ENCODE data around the gene CER1.

CER1 gene

DNA sequence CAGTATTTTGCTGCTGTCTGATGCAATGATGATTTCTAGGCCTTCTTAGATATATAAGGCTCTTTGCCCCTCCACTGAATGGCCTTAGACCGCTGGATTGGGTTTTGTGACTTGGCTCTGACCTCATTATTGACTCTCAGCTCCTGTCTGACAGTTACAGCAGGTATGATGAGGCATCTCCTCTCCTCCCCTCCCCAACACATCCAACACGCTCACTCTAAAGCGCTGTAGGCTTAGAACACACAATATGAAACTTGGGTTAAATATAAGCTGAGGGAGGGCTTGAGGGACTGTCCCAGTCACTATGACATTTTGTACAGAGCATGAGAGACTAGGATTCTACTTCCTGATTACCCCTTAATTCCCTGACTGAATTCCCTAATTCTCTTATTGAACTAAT, 18.8 kb upstream of the CER1 start:
- no peaks in the 10 kb centered on the region for H3K36me3 ChIP-seq (replicated peaks; ENCODE audit: low read depth, low read length)
- H3K4me3 ChIP-seq (ENCODE audit: low read length), result peak overlapping the region; percentile 36
- peak overlapping the region; percentile 24; the same call in 1 of the 2 replicates for H3K27ac ChIP-seq (ENCODE audit: low read length)
- no peaks in the 10 kb centered on the region for H3K27me3 ChIP-seq (ENCODE audit: low read depth, low read length)
- peaks cover 23% of the 10 kb centered on the region for H3K4me1 ChIP-seq (ENCODE audit: low read length)
- no peaks in the 10 kb centered on the region for H4K20me1 ChIP-seq (ENCODE audit: insufficient read depth, low read length)
- no peak for TF ChIP-seq EZH2phosphoT487 (IDR thresholded peaks at IDR 0.05; ENCODE audit: low read depth)
- TF ChIP-seq, protein P1, sequence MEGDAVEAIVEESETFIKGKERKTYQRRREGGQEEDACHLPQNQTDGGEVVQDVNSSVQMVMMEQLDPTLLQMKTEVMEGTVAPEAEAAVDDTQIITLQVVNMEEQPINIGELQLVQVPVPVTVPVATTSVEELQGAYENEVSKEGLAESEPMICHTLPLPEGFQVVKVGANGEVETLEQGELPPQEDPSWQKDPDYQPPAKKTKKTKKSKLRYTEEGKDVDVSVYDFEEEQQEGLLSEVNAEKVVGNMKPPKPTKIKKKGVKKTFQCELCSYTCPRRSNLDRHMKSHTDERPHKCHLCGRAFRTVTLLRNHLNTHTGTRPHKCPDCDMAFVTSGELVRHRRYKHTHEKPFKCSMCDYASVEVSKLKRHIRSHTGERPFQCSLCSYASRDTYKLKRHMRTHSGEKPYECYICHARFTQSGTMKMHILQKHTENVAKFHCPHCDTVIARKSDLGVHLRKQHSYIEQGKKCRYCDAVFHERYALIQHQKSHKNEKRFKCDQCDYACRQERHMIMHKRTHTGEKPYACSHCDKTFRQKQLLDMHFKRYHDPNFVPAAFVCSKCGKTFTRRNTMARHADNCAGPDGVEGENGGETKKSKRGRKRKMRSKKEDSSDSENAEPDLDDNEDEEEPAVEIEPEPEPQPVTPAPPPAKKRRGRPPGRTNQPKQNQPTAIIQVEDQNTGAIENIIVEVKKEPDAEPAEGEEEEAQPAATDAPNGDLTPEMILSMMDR (IDR thresholded peaks at IDR 0.05; ENCODE audit: low read depth, low read length), result no peak
- peak overlapping the region; percentile 29 for H2AFZ ChIP-seq (ENCODE audit: low read depth, low read length)
- no peaks in the 10 kb centered on the region for H3K79me2 ChIP-seq (ENCODE audit: low read length)
- no peaks in the 10 kb centered on the region for H3K9me3 ChIP-seq (ENCODE audit: insufficient read depth, low read length)
- H3K4me2 ChIP-seq (ENCODE audit: low read length), result peak overlapping the region; percentile 66
- H3K9ac ChIP-seq (ENCODE audit: low read length), result peak overlapping the region; percentile 16; the same call in 1 of the 2 replicates

DNA sequence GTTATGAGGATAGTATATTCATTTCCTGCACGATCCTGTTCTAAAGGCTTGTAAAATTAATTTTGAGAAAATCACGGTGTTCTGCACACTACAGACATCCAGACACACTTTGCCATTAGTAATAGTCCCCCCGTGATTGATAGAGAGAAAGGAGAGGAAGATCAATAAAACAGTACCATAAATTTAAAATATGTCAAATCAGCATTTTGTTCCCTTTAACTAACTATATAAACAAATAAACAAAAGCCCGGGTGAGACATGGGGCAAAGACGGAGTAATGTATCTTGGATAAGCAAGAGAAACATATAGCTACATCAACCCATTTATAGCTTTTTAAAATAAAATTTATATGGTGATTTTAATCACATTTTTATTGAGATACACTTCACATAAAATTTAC, 10.6 kb upstream of the CER1 start:
- Histone ChIP-seq H3K9ac (ENCODE audit: low read length) (no peak overlapping the region), H3K4me3 (ENCODE audit: low read length) (no peak overlapping the region), H3K4me1 (ENCODE audit: low read length) (no peaks in the 10 kb centered on the region), H3K36me3 (replicated peaks; ENCODE audit: low read depth, low read length) (no peaks in the 10 kb centered on the region), H3K27ac (ENCODE audit: low read length) (no peak overlapping the region), H3K9me3 (ENCODE audit: insufficient read depth, low read length) (no peaks in the 10 kb centered on the region), H3K79me2 (ENCODE audit: low read length) (no peaks in the 10 kb centered on the region), H3K4me2 (ENCODE audit: low read length) (no peak overlapping the region), H4K20me1 (ENCODE audit: insufficient read depth, low read length) (no peaks in the 10 kb centered on the region), H3K27me3 (ENCODE audit: low read depth, low read length) (peaks cover 17% of the 10 kb centered on the region; the same call in 1 of the 2 replicates), H2AFZ (ENCODE audit: low read depth, low read length) (no peak overlapping the region)
- no peak for TF ChIP-seq EZH2phosphoT487 (IDR thresholded peaks at IDR 0.05; ENCODE audit: low read depth)
- TF ChIP-seq, protein P1 (IDR thresholded peaks at IDR 0.05; ENCODE audit: low read depth, low read length), result no peak

DNA sequence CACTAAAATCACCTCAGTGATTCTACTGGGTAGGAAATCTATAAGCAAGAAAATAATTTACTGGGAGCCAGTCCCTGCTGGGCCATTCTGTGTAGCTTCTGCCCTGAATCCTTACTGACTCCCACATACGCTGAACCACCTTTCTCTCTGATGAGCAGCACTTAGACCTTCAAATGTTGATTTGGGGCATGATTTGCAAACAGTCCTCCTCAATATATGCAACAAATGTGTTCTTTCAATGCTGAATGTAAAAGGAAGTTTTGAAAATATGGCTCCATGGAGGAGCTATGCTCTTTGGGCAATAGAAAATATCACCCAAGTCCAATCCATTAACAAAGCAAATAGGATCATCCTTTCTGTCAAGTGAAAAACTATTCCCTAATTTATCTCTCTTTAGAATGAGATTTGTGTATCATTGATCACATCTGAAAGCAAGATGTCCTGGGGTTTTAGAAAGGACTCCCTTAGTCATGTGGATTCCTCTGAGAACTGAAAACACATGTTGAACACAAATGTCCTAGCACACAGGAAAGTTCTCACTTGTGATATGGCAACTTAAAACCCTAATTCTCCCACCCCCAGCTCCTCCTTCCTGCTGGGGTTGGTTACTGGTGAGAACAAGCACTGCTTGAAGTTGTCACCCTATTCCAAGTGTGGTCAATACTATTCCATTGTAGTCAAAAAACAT, 8.9 kb upstream of the CER1 start:
- Histone ChIP-seq H3K4me2 (ENCODE audit: low read length) (no peak overlapping the region), H2AFZ (ENCODE audit: low read depth, low read length) (no peak overlapping the region), H3K4me3 (ENCODE audit: low read length) (no peak overlapping the region), H3K36me3 (replicated peaks; ENCODE audit: low read depth, low read length) (no peaks in the 10 kb centered on the region), H3K79me2 (ENCODE audit: low read length) (no peaks in the 10 kb centered on the region), H3K9ac (ENCODE audit: low read length) (no peak overlapping the region), H3K4me1 (ENCODE audit: low read length) (no peaks in the 10 kb centered on the region), H3K9me3 (ENCODE audit: insufficient read depth, low read length) (no peaks in the 10 kb centered on the region), H3K27ac (ENCODE audit: low read length) (no peak overlapping the region), H4K20me1 (ENCODE audit: insufficient read depth, low read length) (no peaks in the 10 kb centered on the region), H3K27me3 (ENCODE audit: low read depth, low read length) (peaks cover 17% of the 10 kb centered on the region; the same call in 1 of the 2 replicates)
- TF ChIP-seq EZH2phosphoT487 (IDR thresholded peaks at IDR 0.05; ENCODE audit: low read depth), result no peak
- TF ChIP-seq, protein P1 (IDR thresholded peaks at IDR 0.05; ENCODE audit: low read depth, low read length), result no peak

DNA sequence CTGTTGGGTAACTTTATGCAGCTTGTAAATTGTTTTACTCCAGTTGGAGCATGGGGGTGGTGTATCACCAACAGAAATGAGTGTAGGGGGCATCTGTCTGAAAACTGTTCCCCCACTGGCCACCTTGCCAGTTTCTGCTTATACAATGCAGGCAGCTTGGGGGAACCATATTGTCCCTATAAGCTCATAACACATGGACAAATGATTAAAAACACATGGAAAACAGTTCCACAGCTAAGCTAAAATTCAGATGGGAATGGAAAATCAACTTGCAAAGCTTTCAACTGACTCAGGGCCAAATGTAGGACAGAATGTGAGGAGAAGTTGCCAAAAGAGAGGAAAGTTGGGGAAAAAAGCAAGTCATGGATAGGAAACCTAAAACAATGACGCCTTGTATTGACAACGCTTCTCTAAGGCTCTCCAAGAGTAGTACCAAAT, 7.9 kb upstream of the CER1 start:
- Histone ChIP-seq H3K4me3 (ENCODE audit: low read length) (no peak overlapping the region), H4K20me1 (ENCODE audit: insufficient read depth, low read length) (no peaks in the 10 kb centered on the region), H3K9me3 (ENCODE audit: insufficient read depth, low read length) (no peaks in the 10 kb centered on the region), H3K36me3 (replicated peaks; ENCODE audit: low read depth, low read length) (no peaks in the 10 kb centered on the region), H3K4me1 (ENCODE audit: low read length) (no peaks in the 10 kb centered on the region), H3K79me2 (ENCODE audit: low read length) (no peaks in the 10 kb centered on the region), H2AFZ (ENCODE audit: low read depth, low read length) (no peak overlapping the region), H3K27ac (ENCODE audit: low read length) (no peak overlapping the region), H3K9ac (ENCODE audit: low read length) (no peak overlapping the region), H3K4me2 (ENCODE audit: low read length) (no peak overlapping the region), H3K27me3 (ENCODE audit: low read depth, low read length) (peaks cover 11% of the 10 kb centered on the region; the same call in 1 of the 2 replicates)
- no peak for TF ChIP-seq EZH2phosphoT487 (IDR thresholded peaks at IDR 0.05; ENCODE audit: low read depth)
- TF ChIP-seq, protein P1 (IDR thresholded peaks at IDR 0.05; ENCODE audit: low read depth, low read length), result no peak

Data from OCI-LY3 (cell line).